HG03139 (cell line): Measurements from ENCODE around the gene CAMK2D.
"Not testable (repeated sequence)": the region's sequence is repeated elsewhere in the genome, so short reads cannot be mapped to it uniquely, and the experiment has no call there.

Source experiments
- ATAC-seq: cut with Tn5 transposase; IDR thresholded peaks from one replicate; pipeline ENCODE4 v1.9.1; 2021; ENCODE audit not compliant: unreplicated experiment

Gene CAMK2D

GRCh38 chr4:113733685-113734084 lies 27.9 kb downstream of the CAMK2D start:
- ATAC-seq: no peak

- ATAC-seq: no peak
Measured at GRCh38 chr4:113732967-113733527, 28.5 kb downstream of the CAMK2D start.

GRCh38 chr4:113730467-113731216 lies 30.9 kb downstream of the CAMK2D start:
- no peak for ATAC-seq

GRCh38 chr4:113727802-113728201 lies 33.7 kb downstream of the CAMK2D start:
- no peak for ATAC-seq

GRCh38 chr4:113725963-113726362 lies 35.6 kb downstream of the CAMK2D start:
- no peak for ATAC-seq

GRCh38 chr4:113718252-113718651 lies 43.3 kb downstream of the CAMK2D start:
- no peak for ATAC-seq

- no peak for ATAC-seq
Measured at GRCh38 chr4:113711883-113712662, 49.5 kb downstream of the CAMK2D start.

GRCh38 chr4:113708250-113708649 lies 53.3 kb downstream of the CAMK2D start:
- no peak for ATAC-seq

GRCh38 chr4:113707048-113707447 lies 54.5 kb downstream of the CAMK2D start:
- ATAC-seq: no peak

GRCh38 chr4:113705097-113705496 lies 56.4 kb downstream of the CAMK2D start:
- not testable (repeated sequence) for ATAC-seq

GRCh38 chr4:113702596-113702995 lies 58.9 kb downstream of the CAMK2D start:
- ATAC-seq: not testable (repeated sequence)

- ATAC-seq: no peak
Measured at GRCh38 chr4:113701169-113701568, 60.4 kb downstream of the CAMK2D start.

GRCh38 chr4:113700602-113701150 lies 60.9 kb downstream of the CAMK2D start:
- ATAC-seq: no peak

- ATAC-seq: no peak
Measured at GRCh38 chr4:113699772-113700171, 61.8 kb downstream of the CAMK2D start.

GRCh38 chr4:113697429-113697828 lies 64.1 kb downstream of the CAMK2D start:
- no peak for ATAC-seq

GRCh38 chr4:113695328-113696169 lies 66.0 kb downstream of the CAMK2D start:
- no peak for ATAC-seq

GRCh38 chr4:113694008-113694407 lies 67.5 kb downstream of the CAMK2D start:
- no peak for ATAC-seq

GRCh38 chr4:113692809-113693411 lies 68.6 kb downstream of the CAMK2D start:
- ATAC-seq: no peak

GRCh38 chr4:113691676-113692075 lies 69.9 kb downstream of the CAMK2D start:
- ATAC-seq: no peak

GRCh38 chr4:113689394-113689793 lies 72.1 kb downstream of the CAMK2D start:
- no peak for ATAC-seq
